ENCODE results near the gene TUBA3E. TPM values are rescaled to one million over a fixed set of nuclear protein-coding genes. Genes with fewer than 3 reads are reported as not detected.

TUBA3E gene
- total RNA-seq, 4 donors from 2014 or later, result not detected

Other genes starting within 250 kb of the TUBA3E start
- 1 to 10 TPM in 1 of 4 donors, under 1 TPM in 2, not detected in 1; 0.42 to 1.9 (median 0.46) TPM for gene RAB6C, start 218.8 kb downstream of the TUBA3E start, total RNA-seq
- not detected for gene POTEF, start 69.2 kb downstream of the TUBA3E start, total RNA-seq
- 1 to 10 TPM; 2.0 to 5.1 (median 4.3) TPM for gene CCDC74B, start 53.3 kb downstream of the TUBA3E start, total RNA-seq
- gene SMPD4, start 16.8 kb downstream of the TUBA3E start, total RNA-seq, result 10 to 100 TPM; 27.7 to 50.0 (median 37.0) TPM
- 100 to 1,000 TPM; 144 to 174 (median 154) TPM for gene MZT2B, start 16.2 kb downstream of the TUBA3E start, total RNA-seq
- 100 to 1,000 TPM in 3 of 4 donors, 10 to 100 TPM in 1; 78.8 to 143 (median 113) TPM for gene IMP4, start 144.5 kb upstream of the TUBA3E start, total RNA-seq
- 10 to 100 TPM; 34.6 to 53.8 (median 39.1) TPM for gene PTPN18, start 157.6 kb upstream of the TUBA3E start, total RNA-seq